Measurements from ENCODE around the gene TRIP13. TPM values are rescaled to one million over a fixed set of nuclear protein-coding genes. Genes with fewer than 3 reads are reported as not detected.
"Not testable (repeated sequence)": the region's sequence is repeated elsewhere in the genome, so short reads cannot be mapped to it uniquely, and the experiment has no call there.

The TRIP13 gene
- polyA plus RNA-seq, 5 donors, result 9.7 to 16.5 (median 14.3) TPM

DNA sequence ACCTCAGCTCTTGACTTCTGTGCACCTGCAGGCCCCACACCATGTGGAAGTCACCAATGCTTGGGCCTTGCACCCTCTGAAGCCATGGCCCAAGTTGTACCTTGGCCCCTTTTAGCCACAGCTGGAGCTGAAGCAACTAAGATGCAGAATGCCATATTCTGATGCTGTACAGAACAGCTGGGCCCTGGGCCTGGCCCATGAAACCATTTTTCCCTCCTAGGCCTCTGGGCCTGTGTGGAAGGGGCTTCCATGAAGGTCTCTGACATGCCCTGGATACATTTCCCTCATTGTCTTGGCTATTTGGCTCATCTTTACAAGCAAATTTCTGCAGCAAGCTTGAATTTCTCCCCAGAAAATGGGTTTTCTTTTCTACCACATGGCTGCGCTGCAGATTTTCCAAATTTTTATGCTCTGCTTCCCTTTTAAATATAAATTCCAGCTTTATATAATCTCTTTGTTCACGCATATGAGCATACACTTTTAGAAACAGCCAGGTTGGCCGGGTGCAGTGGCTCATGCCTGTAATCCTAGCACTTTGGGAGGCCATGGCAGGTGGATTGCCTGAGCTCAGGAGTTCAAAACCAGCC lies 41.8 kb downstream of the TRIP13 start:
- not testable (repeated sequence) for DNase-seq

DNA sequence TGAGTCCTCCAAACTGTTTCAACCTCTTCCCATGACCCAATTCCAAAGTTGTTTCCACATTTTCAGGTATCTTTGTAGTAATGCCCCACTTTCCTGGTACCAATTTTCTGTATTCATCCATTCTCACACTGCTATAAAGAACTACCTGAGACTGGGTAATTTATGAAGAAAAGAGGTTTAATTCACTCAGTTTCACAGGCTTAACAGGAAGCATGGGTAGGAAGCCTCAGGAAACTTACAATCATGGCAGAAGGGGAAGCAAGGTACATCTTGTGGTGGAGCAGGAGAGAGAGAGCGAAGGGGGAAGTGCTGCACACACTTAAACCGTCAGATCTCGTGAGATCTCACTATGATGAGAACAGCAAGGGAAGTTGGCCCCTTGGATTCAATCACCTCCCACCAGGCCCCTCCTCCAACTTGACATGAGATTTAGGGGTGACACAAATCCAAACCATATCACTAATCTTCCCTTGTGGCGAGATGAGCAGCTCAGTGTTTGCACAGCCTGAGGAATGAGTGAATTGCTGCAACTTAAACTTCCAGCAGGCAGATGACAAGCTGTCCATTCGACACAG lies 42.9 kb downstream of the TRIP13 start:
- no peak for DNase-seq

DNA sequence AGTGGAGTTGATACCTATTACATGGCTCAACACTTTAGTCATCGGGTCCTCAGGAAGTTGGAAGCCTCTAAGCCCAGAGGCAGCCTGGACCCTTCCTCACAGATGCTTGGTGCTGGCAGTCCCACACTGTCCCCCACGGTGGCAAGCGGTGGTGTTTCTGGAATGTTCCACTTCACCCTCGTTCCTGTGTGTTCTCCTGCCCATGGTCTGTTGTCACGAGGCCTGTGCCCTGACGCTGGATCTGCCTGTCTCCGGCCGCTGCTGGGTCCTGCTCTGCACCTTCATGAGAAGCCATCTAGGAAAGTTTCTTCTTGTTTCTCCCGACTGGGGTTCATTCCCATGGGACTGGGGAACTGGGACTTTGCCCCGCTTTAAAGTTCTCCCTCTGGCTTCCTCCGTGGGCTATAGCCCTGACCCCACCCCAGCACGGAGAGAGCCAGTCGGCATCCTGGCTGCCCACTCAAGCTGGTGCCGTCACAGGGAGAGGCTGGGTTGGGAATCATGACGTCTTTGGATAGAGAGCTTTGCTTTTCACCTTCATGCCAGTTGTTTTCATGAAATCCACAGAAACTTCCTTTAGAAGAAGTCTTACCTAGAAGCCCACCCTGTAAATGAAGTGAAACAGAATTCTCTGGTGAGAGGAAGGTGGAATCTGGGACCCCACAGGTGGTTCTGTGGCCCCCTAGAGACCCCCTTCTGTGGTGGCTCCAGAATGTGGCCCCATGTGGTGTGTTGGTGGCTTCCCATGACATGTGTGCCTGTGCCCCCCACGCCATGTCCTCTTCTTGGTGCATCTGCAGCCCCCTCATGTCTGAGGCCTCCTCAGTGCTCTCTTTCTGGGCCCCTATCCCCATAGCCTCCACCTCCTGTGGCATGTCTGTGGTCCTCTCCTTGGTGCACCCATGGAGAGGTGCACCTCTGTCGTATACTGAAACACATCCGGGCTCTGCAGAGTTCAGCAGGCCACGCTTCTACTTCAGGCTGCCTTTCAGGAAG lies 43.8 kb downstream of the TRIP13 start:
- DNase-seq, result no peak

DNA sequence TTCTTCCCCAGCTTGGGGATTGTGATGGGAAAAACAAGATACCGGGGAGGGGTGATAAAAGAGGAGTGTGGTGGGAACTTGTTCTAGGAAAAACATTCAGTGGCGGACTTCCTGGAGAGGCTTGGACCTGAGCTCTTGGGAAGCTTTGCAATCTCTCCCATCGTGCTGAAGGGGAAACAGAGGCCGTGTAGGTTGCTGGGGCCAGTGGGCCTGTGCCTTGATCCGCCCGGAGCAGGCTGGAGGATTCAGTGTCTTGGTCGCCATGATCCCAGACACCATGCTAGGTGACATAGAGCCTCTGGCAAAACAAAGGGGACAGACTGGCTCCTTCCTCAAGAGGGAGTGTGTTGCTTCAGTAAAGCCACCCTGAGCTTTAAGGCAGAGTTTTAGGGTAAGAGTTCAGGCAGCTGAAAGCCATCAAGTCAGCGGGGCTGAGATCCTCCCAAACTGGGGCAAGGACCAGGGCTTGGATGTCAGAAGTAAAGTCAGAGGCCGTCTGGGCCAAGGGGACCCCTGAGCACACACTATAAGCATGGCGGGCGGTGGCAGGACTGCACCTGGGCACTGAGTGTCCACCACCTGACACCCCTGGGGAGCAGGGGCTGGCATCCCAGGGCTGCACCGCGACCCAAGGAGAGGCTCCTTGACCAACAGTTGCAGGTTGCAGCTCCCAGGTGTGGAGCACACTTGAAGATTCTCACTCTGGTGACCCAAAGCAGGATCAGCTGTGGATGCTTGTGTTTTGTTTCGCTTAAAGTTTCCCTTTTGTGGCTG lies 44.7 kb downstream of the TRIP13 start:
- no peak for DNase-seq

DNA sequence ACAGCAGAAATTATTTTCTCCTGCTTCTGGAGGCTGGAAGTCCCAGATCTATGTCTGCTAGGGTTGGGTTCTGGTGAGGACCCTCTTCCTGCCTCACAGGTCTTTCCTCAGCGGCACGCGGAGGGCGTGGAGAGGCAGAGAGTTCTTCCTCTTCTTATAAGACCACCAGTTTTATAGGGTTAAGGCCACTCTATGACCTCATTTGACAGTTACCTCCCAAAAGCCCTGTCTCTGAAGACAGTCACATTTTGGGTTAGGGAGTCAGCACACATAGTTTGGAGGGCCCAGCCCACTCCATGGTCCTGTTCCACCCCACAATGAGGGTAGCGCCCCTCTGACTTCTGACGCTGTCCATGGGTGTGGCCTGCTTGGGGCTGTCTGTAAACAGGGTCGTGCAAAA lies 46.7 kb downstream of the TRIP13 start:
- no peak for DNase-seq

DNA sequence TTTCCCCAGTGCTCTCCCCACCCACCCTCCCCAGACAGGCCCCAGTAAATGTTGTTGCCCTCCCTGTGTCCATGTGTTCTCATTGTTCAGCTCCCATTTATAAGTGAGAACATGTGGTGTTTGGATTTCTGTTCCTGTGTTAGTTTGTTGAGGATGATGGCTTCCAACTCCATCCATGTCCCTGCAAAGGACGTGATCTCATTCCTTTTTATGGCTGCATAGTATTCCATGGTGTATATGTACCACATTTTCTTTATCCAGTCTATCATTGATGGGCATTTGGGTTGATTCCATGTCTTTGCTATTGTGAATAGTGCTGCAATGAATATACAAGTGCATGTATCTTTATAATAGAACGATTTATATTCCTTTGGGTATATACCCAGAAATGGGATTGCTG lies 48.1 kb downstream of the TRIP13 start:
- DNase-seq, result not testable (repeated sequence)

DNA sequence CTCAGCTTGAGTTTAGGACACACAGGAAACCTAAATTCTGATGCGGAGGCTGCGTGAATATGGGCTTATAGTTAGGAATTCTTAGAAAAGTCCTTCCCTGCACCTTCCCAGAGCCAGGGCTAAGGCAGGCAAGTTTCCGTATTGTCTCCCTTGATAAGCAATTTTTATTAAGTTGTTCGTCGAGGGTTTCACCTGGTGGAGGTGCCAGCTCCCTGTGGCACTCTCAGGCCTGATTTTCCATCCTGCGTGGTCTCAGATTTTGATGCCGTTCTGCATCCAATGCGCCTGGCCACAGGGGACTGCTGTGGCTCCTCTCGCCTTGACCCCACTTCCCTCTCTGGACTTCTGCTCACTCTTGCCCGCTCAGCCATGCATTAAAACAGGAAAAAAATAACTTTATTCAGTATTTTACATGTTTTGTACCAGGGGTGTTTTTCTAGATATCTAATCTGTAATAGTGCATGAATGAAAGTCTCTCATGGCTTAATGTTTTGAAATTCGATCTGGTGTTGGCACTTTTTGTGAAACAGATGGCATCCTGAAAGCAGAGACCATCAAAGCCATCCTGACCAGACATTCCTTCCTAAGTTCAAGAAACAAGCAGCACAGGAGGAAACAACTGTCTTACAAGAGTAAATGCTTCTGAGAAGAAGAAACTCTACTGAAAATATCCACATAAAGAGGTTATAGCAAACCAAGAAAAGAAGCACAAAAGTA lies 50.7 kb downstream of the TRIP13 start:
- DNase-seq, result no peak

DNA sequence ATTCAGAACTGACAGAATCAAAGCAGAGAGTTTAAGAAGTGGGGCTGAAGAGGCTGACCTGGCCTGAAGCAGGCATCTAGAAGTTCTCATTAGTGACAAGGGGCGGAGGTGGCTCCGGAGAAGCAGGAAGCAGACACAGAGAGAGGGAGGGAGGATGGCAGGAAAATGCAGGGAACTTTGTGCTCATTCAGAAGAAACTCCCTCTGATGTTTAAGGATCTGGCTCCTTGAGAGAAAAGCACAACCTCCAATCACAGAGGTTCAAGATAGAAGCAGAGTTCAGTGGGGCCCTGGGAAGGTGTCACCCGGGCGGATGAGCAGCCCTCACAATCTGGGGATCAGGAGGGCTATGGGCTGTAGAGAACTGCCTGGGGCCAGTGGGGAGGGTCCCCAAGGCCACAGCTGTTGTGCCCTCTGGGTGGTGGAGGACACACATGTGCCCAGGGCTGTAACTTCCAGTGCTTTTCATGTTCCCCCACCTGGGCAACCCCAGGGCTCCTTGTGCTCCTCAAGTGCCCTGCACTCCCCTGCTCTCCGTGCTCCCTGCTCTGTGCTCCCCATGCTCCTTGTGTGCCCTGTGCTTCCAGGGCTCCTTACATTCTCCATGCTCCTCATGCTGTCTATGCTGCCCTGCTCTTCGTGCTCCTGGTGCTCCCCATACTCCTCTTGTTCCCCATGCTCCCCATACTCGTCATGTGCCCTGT lies 51.4 kb downstream of the TRIP13 start:
- no peak for DNase-seq

DNA sequence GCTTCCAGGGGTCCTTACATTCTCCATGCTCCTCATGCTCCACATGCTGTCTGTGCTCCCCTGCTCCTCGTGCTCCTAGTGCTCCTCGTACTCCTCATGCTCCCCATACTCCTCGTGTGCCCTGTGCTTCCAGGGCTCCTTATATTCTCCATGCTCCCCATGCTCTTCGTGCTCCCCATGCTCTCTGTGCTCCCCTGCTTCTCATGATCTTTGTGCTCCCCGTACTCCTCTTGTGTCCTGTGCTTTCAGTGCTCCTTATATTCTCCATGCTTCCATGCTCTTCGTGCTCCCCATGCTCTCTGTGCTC lies 51.9 kb downstream of the TRIP13 start:
- no peak for DNase-seq

DNA sequence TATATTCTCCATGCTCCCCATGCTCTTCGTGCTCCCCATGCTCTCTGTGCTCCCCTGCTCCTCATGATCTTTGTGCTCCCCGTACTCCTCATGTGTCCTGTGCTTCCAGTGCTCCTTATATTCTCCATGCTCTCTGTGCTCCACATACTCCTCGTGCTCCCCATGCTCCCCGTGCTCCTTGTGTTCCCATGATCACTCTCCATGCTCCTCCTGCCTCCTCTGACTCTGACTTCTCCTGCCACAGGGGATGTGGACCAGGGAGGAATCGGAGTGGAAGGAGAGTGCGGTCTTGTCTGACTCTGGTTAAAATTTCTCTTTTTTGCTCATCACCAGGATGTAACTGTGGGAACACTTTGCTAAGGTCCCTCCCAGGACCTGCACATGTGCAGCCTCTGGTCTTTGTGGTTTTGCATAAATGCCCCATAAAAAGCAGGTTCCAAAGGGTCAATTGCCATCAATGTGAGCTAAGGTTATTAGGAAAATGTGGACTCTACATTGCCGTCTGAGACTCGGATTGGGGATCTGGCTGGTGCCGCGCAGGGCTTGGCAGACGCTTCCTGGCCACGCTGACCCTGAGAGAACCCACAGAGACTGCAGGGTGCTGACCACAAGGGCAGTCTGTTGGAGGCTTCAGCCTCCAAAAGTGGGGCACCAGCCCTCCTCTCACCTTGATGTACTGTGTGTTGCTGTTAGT lies 52.5 kb downstream of the TRIP13 start:
- no peak for DNase-seq

DNA sequence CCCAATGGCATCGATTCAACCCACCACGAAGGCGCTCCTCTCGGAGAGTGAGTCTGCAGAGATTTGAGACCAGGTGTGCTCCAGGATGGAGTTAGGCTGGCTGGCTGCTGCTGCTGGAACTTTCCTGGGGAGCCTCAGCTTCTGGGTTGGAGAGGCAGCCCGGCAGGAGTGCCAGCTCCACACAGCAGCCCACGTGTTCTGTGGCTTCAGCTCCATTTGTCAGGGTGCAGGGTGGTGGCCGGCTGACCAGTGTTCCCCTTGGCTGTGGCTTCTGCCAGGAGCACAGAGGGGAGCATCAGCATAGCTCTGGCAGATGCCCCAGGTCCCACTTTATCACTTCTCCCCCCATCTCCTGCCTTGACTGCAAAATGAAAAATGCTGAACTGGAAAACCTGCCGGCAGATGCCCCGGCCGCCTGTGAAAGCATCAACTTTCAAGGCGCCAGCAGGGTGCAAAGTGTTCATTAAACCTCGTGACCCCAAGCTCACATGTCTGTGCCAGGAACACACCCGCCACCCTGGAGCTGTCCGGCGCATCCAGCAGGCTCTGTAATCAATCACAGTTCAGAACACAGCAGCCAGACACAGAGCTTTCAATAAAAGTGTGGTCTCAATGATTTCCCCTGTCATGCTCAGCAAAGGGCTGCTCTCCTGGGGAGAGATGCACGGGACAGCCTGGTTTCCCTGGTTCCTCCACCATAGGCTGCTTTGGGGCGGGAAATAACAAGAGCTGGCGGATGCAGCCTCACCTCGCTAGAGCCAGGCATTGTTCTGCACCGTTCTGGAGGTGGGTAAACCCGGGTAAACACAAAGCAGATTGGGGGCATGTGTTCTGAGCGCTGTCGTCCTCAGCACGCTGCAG lies 53.2 kb downstream of the TRIP13 start:
- DNase-seq, result no peak

DNA sequence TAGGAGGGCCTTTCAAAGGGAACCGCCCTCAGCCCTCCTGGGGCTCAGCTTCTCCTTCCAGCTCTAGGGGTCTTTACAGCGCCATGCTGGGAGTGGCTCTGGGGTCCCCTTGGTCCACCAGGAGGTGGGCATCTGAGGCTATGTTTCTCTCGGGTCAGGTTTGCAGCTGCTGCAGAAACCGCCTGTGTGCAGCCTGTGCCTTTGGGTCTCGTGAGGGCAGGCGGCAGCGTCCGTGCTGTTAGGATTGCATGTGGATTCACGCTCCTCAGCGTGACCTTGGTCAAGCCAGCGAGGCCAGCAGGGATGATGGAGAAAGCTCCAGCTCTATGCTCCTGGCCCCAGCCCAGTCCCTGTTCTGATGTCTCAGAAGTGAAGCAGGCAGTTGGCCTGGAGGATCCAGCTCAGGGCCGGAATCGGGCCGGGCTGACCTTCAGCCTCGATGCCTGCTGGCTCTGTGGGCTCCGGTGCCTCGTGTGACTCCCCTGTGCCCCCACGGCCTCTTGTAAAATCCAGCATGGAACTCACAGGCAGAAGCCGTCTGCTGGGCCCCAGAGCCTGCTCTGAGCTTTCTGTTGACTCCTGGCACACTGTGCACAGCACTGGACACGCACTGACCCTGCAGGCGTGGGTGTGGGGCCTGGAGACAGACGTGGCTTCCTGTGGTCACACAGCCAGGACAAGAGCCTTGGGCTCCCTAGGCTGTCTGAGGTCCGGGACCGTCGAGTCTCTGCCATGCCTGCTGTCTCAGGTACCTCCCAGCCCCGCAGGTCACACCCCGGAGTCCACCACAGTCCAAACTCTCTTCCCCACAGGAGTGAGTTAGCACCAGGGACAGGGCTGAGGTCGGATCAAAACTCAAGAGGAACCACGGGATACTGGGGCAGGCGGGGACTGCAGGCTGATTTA lies 54.3 kb downstream of the TRIP13 start:
- DNase-seq, result no peak

DNA sequence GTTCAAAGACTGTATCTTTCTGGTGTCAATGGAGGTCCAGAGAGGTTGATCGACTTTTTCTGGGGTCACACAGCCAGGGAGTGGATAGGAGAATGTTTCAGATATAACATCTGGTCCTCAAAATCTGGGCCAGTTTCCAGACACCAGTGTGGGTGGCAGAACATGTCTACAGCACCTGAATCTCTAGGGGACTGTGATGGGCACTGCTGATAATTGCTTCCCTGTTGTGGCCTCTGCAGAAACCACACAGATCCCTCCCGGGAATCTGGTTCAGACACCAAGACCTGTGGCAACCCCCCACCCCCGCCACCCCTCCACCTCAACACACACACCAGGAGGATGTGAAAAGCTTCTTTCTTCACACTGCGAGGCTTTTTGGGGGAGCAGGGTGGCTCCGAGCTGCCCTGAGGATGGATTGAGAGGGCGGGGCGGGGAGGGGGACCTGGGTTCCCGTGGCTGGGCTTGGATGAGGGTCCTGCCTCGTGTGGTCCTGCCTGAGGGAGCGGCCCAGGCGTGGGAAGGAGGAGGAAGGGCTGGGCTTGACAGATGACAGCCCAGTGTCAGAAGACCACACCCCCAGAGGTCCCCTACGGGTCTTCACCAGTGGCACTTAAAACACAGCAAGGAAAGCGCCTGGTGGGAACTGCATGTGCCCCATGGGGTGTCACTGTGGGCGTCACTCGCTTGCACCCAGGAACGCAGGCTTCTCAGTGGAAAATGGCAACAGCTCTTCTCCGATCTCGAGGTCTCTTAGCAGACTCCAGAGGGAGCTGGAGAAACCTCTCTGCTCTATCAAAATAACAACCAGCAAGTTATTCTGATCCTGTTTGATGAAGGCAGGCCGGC lies 55.2 kb downstream of the TRIP13 start:
- DNase-seq, result no peak

DNA sequence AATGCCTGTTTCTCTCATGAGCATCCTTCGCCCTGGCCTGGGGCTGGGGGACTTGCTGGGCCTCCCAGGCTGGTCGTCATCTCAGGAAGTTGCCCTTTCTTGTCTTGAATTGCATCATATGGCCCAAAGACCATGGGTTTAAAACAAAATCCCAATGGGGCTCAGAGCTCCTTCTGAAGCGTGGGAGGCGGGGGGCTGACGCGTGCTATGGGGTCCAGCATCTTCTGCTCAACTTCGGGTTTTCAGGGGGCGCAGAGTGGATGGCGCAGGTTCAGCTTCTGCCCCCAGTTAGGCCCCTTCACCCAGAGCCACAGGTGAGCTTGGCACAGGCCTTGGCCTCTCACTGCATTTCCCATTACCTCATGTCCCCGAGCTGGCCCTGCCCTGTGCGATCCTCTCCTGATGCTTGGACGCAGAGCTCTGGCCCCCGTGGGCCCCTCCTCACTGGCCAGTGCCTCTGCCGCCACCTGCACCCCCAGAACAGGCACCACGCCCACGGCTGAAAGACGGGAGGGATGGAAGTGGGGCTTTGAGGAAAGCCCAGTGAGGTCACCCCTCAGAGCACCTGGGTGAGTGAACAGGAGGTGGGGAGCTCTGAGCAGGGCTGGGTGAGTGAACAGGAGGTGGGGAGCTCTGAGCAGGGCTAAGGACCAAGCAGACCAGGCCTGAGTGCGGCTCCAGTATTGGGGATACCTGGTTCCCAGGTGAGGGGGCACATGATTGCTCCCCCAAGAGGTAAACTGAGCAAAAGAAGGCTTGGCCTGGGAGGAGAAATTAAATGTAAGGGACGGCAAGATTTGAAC lies 56.0 kb downstream of the TRIP13 start:
- no peak for DNase-seq

DNA sequence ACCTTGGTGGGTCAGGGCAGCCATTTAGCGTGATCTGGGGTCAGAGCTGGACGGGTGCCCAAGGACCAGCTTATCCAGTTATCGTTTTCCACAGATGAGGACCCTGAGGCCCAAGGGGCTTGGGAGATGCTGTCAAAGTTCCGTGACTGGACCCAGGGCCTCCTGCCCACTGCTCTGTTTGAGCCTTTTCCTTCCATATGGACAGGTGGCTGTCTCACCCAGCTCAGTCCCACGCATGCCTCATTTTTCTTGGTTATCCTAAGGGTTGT lies 56.5 kb downstream of the TRIP13 start:
- DNase-seq, result no peak

DNA sequence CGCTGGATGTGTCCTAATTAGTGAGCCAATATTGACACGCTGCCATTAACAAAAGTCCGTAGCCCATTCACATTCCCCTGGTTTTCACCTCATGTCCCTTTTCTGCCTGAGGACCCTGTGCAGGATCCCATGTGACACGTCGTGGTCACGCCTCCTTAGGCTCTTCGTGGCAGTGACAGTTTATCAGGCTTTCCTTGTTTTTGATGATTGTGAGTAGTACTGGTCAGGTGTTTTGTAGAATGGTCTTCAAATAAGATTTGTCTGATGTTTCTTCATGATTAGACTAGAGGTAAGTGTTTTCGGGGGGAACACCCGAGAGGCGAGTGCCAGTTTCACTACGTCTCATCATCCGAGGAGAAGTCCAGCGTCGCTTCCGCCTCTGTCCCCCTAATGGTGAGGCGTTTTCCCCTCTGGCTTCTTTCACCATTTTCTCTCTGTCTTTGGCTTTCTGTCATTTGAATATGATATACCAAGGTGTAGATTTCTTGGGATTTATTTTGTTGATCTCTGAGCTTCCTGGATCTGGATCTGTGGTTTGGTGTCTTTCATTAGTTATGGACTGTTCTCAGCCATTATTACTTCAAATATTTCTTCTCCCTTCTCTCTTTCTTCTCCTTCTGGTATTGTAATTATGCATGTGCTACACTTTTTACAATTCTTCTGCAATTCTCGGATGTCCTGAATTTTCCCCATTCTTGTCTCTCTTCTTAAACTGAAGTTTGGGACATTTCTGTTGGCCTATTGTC lies 57.3 kb downstream of the TRIP13 start:
- no peak for DNase-seq
